ENCODE data around the gene NOS2. TPM values are rescaled to one million over a fixed set of nuclear protein-coding genes. Genes with fewer than 3 reads are reported as not detected.
"Not testable (repeated sequence)": the region's sequence is repeated elsewhere in the genome, so short reads cannot be mapped to it uniquely, and the experiment has no call there.

NOS2 gene
- total RNA-seq, 5 donors from 2014 or later (not counting 1 experiment from before 2014, with no cell fraction given) = 0.07 to 0.10 (median 0.09) TPM

- Histone ChIP-seq H3K4me1 (ENCODE audit: control insufficient read depth in 1 of 2, extremely low read depth in 1 of 2, insufficient read depth in 2 of 2, low read length in 2 of 2) (peaks cover 0 to 14% of the 10 kb centered on the region in 2 experiments), H3K36me3 (ENCODE audit: control insufficient read depth in 2 of 2, extremely low read depth in 1 of 2, insufficient read depth in 1 of 2, low read length in 1 of 2) (no peaks in the 10 kb centered on the region), H3K9me3 (no peaks in the 10 kb centered on the region), H3K4me3 (ENCODE audit: control insufficient read depth in 1 of 2, extremely low read depth in 1 of 2, low read length in 1 of 2) (no peak overlapping the region), H3K27ac (ENCODE audit: low read length) (no peak overlapping the region), H3K27me3 (replicated peaks in 1 of 2; ENCODE audit: control insufficient read depth in 2 of 2, extremely low read depth in 1 of 2, insufficient read depth in 2 of 2, low read length in 1 of 2) (no peaks in the 10 kb centered on the region)
- DNase-seq (peak in 1 of 35 experiments; percentile 6), ATAC-seq (replicated peaks in 1 of 4) (no peak)
- ChIA-PET POLR2A (interaction anchor here (0.6 to 0.7 kb wide), 2 partner anchors 35 to 490 kb away, joined by 3 read pairs; partner anchors contain the start of gene TNFAIP1 (in 1 of the 2)), CTCF (interaction anchor here (1.2 to 2.0 kb wide), 3 partner anchors 18 to 40 kb away, joined by 4 to 16 read pairs (median 5); no protein-coding TSS in a partner anchor)
- no peaks in the 10 kb centered on the region for H3K27me3 Mint-ChIP-seq
- H3K36me3 Mint-ChIP-seq = no peaks in the 10 kb centered on the region
- peak overlapping the region; percentile 90 to 95 for H3K27ac Mint-ChIP-seq
- H3K9me3 Mint-ChIP-seq = no peaks in the 10 kb centered on the region
- peaks cover 21 to 22% (median 22%) of the 10 kb centered on the region in 3 donors for H3K4me1 Mint-ChIP-seq
- peak overlapping the region in 1 of 3 donors; percentile 80 for H3K4me3 Mint-ChIP-seq
- 82% methylated on average over 7 of the region's 13 CpGs for WGBS (ENCODE audit: insufficient coverage)
Measured at GRCh38 chr17:27845264-27846041, 45.1 kb upstream of the NOS2 start.

GRCh38 chr17:27840688-27841087 is 40.4 kb upstream of the NOS2 start:
- H3K27ac Mint-ChIP-seq = no peak overlapping the region
- no peak overlapping the region for H3K4me3 Mint-ChIP-seq
- ChIA-PET POLR2A (no interaction called here), CTCF (no interaction called here)
- DNase-seq (no peak), ATAC-seq (replicated peaks in 1 of 4) (no peak)
- H3K4me1 Mint-ChIP-seq = peaks cover 4 to 6% (median 5%) of the 10 kb centered on the region in 3 donors
- H3K4me3 ChIP-seq (ENCODE audit: control insufficient read depth in 1 of 2, extremely low read depth in 1 of 2, low read length in 1 of 2) = no peak overlapping the region
- no CpG with 5 or more reads among the region's 1 CpG for WGBS (ENCODE audit: insufficient coverage)
- no peaks in the 10 kb centered on the region for H3K4me1 ChIP-seq (ENCODE audit: control insufficient read depth in 1 of 2, extremely low read depth in 1 of 2, insufficient read depth in 2 of 2, low read length in 2 of 2)
- no peaks in the 10 kb centered on the region for H3K36me3 ChIP-seq (ENCODE audit: control insufficient read depth in 2 of 2, extremely low read depth in 1 of 2, insufficient read depth in 1 of 2, low read length in 1 of 2)
- no peaks in the 10 kb centered on the region for H3K9me3 Mint-ChIP-seq
- H3K9me3 ChIP-seq = no peaks in the 10 kb centered on the region
- H3K27ac ChIP-seq (ENCODE audit: low read length) = no peak overlapping the region
- no peaks in the 10 kb centered on the region for H3K36me3 Mint-ChIP-seq
- no peaks in the 10 kb centered on the region for H3K27me3 ChIP-seq (replicated peaks in 1 of 2; ENCODE audit: control insufficient read depth in 2 of 2, extremely low read depth in 1 of 2, insufficient read depth in 2 of 2, low read length in 1 of 2)
- H3K27me3 Mint-ChIP-seq = no peaks in the 10 kb centered on the region

- ATAC-seq (replicated peaks in 1 of 4); H3K9me3 Mint-ChIP-seq; H3K4me3 Mint-ChIP-seq; H3K27ac ChIP-seq (ENCODE audit: low read length); H3K36me3 Mint-ChIP-seq; POLR2A ChIA-PET; H3K4me3 ChIP-seq (ENCODE audit: control insufficient read depth in 1 of 2, extremely low read depth in 1 of 2, low read length in 1 of 2); CTCF ChIA-PET; H3K4me1 Mint-ChIP-seq; H3K9me3 ChIP-seq; H3K27me3 ChIP-seq (replicated peaks in 1 of 2; ENCODE audit: control insufficient read depth in 2 of 2, extremely low read depth in 1 of 2, insufficient read depth in 2 of 2, low read length in 1 of 2); DNase-seq; H3K27me3 Mint-ChIP-seq; H3K4me1 ChIP-seq (ENCODE audit: control insufficient read depth in 1 of 2, extremely low read depth in 1 of 2, insufficient read depth in 2 of 2, low read length in 2 of 2); H3K36me3 ChIP-seq (ENCODE audit: control insufficient read depth in 2 of 2, extremely low read depth in 1 of 2, insufficient read depth in 1 of 2, low read length in 1 of 2); H3K27ac Mint-ChIP-seq: not testable (repeated sequence)
- WGBS (ENCODE audit: insufficient coverage) = no CpG with 5 or more reads among the region's 1 CpG
Measured at GRCh38 chr17:27840406-27840678, 40.0 kb upstream of the NOS2 start.

GRCh38 chr17:27839571-27840405 is 39.5 kb upstream of the NOS2 start:
- CTCF ChIA-PET; DNase-seq; H3K4me1 Mint-ChIP-seq; H3K36me3 Mint-ChIP-seq; H3K4me1 ChIP-seq (ENCODE audit: control insufficient read depth in 1 of 2, extremely low read depth in 1 of 2, insufficient read depth in 2 of 2, low read length in 2 of 2); H3K4me3 Mint-ChIP-seq; H3K9me3 ChIP-seq; H3K4me3 ChIP-seq (ENCODE audit: control insufficient read depth in 1 of 2, extremely low read depth in 1 of 2, low read length in 1 of 2); H3K27ac Mint-ChIP-seq; H3K27me3 Mint-ChIP-seq; POLR2A ChIA-PET; H3K27ac ChIP-seq (ENCODE audit: low read length); H3K9me3 Mint-ChIP-seq; H3K36me3 ChIP-seq (ENCODE audit: control insufficient read depth in 2 of 2, extremely low read depth in 1 of 2, insufficient read depth in 1 of 2, low read length in 1 of 2); H3K27me3 ChIP-seq (replicated peaks in 1 of 2; ENCODE audit: control insufficient read depth in 2 of 2, extremely low read depth in 1 of 2, insufficient read depth in 2 of 2, low read length in 1 of 2); ATAC-seq (replicated peaks in 1 of 4): not testable (repeated sequence)
- no CpG with 5 or more reads among the region's 4 CpGs for WGBS (ENCODE audit: insufficient coverage)

- H3K4me3 Mint-ChIP-seq; H3K9me3 Mint-ChIP-seq; H3K27ac ChIP-seq (ENCODE audit: low read length); H3K4me1 ChIP-seq (ENCODE audit: control insufficient read depth in 1 of 2, extremely low read depth in 1 of 2, insufficient read depth in 2 of 2, low read length in 2 of 2); H3K4me3 ChIP-seq (ENCODE audit: control insufficient read depth in 1 of 2, extremely low read depth in 1 of 2, low read length in 1 of 2); POLR2A ChIA-PET; H3K36me3 Mint-ChIP-seq; H3K36me3 ChIP-seq (ENCODE audit: control insufficient read depth in 2 of 2, extremely low read depth in 1 of 2, insufficient read depth in 1 of 2, low read length in 1 of 2); ATAC-seq (replicated peaks in 1 of 4); H3K27ac Mint-ChIP-seq; H3K9me3 ChIP-seq; H3K27me3 ChIP-seq (replicated peaks in 1 of 2; ENCODE audit: control insufficient read depth in 2 of 2, extremely low read depth in 1 of 2, insufficient read depth in 2 of 2, low read length in 1 of 2); CTCF ChIA-PET; DNase-seq; H3K4me1 Mint-ChIP-seq; H3K27me3 Mint-ChIP-seq: not testable (repeated sequence)
- no CpG with 5 or more reads among the region's 3 CpGs for WGBS (ENCODE audit: insufficient coverage)
Measured at GRCh38 chr17:27838607-27839006, 38.3 kb upstream of the NOS2 start.

- ATAC-seq (replicated peaks in 1 of 4); H3K27me3 Mint-ChIP-seq; H3K4me3 Mint-ChIP-seq: not testable (repeated sequence)
Measured at GRCh38 chr17:27837769-27838168, 37.4 kb upstream of the NOS2 start.

More at GRCh38 chr17:27837769-27838168, 37.4 kb upstream of the NOS2 start:
- CTCF ChIA-PET; H3K9me3 ChIP-seq; H3K4me1 Mint-ChIP-seq; H3K36me3 ChIP-seq (ENCODE audit: control insufficient read depth in 2 of 2, extremely low read depth in 1 of 2, insufficient read depth in 1 of 2, low read length in 1 of 2); H3K9me3 Mint-ChIP-seq; H3K36me3 Mint-ChIP-seq; DNase-seq; H3K27ac ChIP-seq (ENCODE audit: low read length); H3K4me3 ChIP-seq (ENCODE audit: control insufficient read depth in 1 of 2, extremely low read depth in 1 of 2, low read length in 1 of 2); H3K27me3 ChIP-seq (replicated peaks in 1 of 2; ENCODE audit: control insufficient read depth in 2 of 2, extremely low read depth in 1 of 2, insufficient read depth in 2 of 2, low read length in 1 of 2); POLR2A ChIA-PET; H3K4me1 ChIP-seq (ENCODE audit: control insufficient read depth in 1 of 2, extremely low read depth in 1 of 2, insufficient read depth in 2 of 2, low read length in 2 of 2); H3K27ac Mint-ChIP-seq: not testable (repeated sequence)
- WGBS (ENCODE audit: insufficient coverage) = no CpG with 5 or more reads among the region's 1 CpG
